HCT116 (cell line): ENCODE results near the gene HERC2.

Source experiments
- CEBPB ChIP-seq: IDR thresholded peaks from 2 replicates; pipeline ENCODE4 v1.6.1; 2012; ENCODE audit warnings: low read depth
- CTCF ChIP-seq, 3 experiments: fragments of 200-600 bp in 1 of 3; sonication (generic) in 1 of 3; IDR thresholded peaks in 2 of 3; conservative IDR thresholded peaks in 1 of 3; 2 replicates each; pipeline ENCODE4 v1.5.1; 2012 to 2017; ENCODE audit warnings: low read depth in 2 of 3, low read length in 2 of 3, antibody characterized with exemption in 1 of 3, borderline replicate concordance in 1 of 3, control low read depth in 1 of 3, mild to moderate bottlenecking in 1 of 3, mixed read lengths in 1 of 3, mixed run types in 1 of 3, moderate library complexity in 1 of 3; ENCODE audit not compliant: insufficient read depth in 1 of 3
- EZH2 ChIP-seq: fragments of 200-600 bp; sonication (generic); IDR thresholded peaks from 2 replicates; pipeline ENCODE4 v1.6.1; 2017; ENCODE audit warnings: antibody characterized with exemption, mixed run types
- EZH2phosphoT487 ChIP-seq: fragments of 200-600 bp; IDR thresholded peaks from 2 replicates; pipeline ENCODE4 v1.6.1; 2018; ENCODE audit warnings: antibody characterized with exemption, borderline replicate concordance
- MAX ChIP-seq: IDR thresholded peaks from 2 replicates; pipeline ENCODE4 v1.6.1; 2012
- POLR2A ChIP-seq: IDR thresholded peaks from 2 replicates; pipeline ENCODE4 v1.7.0; 2011; ENCODE audit warnings: borderline replicate concordance; ENCODE audit not compliant: insufficient read depth, insufficient read length; ENCODE audit errors: extremely low read depth
- POLR2AphosphoS5 ChIP-seq: IDR thresholded peaks from 2 replicates; pipeline ENCODE4 v1.6.1; 2011; ENCODE audit warnings: mild to moderate bottlenecking, low read depth, low read length, moderate library complexity
- REST ChIP-seq: IDR thresholded peaks from 2 replicates; pipeline ENCODE4 v1.6.1; 2012; ENCODE audit warnings: low read depth
- SP1 ChIP-seq: IDR thresholded peaks from 2 replicates; pipeline ENCODE4 v1.6.1; 2012; ENCODE audit warnings: low read depth
- YY1 ChIP-seq: IDR thresholded peaks from 2 replicates; pipeline ENCODE4 v1.6.1; 2011; ENCODE audit warnings: low read length, low read depth, moderate library complexity, mild to moderate bottlenecking; ENCODE audit not compliant: insufficient replicate concordance; ENCODE audit errors: extremely low read depth
- ZBTB33 ChIP-seq: IDR thresholded peaks from 2 replicates; pipeline ENCODE4 v1.6.1; 2011; ENCODE audit warnings: mild to moderate bottlenecking, low read length, moderate library complexity; ENCODE audit not compliant: insufficient replicate concordance; ENCODE audit errors: extremely low read depth
- ZNF274 ChIP-seq: fragments of 200-500 bp; sonication (Bioruptor generic); IDR thresholded peaks from 2 replicates; pipeline ENCODE4 v1.6.1; 2014; ENCODE audit warnings: mild to moderate bottlenecking, low read depth, low read length, inconsistent platforms

- no peak for TF ChIP-seq ZNF274
- no peak for TF ChIP-seq REST
- no peak for TF ChIP-seq POLR2AphosphoS5
- TF ChIP-seq CTCF (IDR thresholded peaks at IDR 0.05 in 2 of 3, conservative IDR thresholded peaks at IDR 0.05 in 1 of 3; ENCODE audit: borderline replicate concordance in 1 of 3, insufficient read depth in 1 of 3, low read depth in 2 of 3, low read length in 2 of 3): no peak
- no peak for TF ChIP-seq EZH2
- no peak for TF ChIP-seq POLR2A
- no peak for TF ChIP-seq EZH2phosphoT487
- TF ChIP-seq SP1: no peak
- no peak for TF ChIP-seq CEBPB
- TF ChIP-seq MAX: no peak
- no peak for TF ChIP-seq YY1
- no peak for TF ChIP-seq ZBTB33
These were observed 209.0 kb downstream of the HERC2 start for GRCh38 chr15:28112962-28113361.
